ENCODE results near the gene PHYKPL.

- TF ChIP-seq POLR2AphosphoS5 (IDR thresholded peaks at IDR 0.05), result no peak
- no peak for TF ChIP-seq POLR2A (IDR thresholded peaks at IDR 0.05)
- TF ChIP-seq, protein P1, sequence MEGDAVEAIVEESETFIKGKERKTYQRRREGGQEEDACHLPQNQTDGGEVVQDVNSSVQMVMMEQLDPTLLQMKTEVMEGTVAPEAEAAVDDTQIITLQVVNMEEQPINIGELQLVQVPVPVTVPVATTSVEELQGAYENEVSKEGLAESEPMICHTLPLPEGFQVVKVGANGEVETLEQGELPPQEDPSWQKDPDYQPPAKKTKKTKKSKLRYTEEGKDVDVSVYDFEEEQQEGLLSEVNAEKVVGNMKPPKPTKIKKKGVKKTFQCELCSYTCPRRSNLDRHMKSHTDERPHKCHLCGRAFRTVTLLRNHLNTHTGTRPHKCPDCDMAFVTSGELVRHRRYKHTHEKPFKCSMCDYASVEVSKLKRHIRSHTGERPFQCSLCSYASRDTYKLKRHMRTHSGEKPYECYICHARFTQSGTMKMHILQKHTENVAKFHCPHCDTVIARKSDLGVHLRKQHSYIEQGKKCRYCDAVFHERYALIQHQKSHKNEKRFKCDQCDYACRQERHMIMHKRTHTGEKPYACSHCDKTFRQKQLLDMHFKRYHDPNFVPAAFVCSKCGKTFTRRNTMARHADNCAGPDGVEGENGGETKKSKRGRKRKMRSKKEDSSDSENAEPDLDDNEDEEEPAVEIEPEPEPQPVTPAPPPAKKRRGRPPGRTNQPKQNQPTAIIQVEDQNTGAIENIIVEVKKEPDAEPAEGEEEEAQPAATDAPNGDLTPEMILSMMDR (IDR thresholded peaks at IDR 0.05), result no peak
- no peak for TF ChIP-seq EP300 (IDR thresholded peaks at IDR 0.05)
Observed at GRCh38 chr5:178198706-178199105, 33.9 kb downstream of the PHYKPL start.
